Measurements from ENCODE around the gene KIFAP3. TPM values are rescaled to one million over a fixed set of nuclear protein-coding genes. Genes with fewer than 3 reads are reported as not detected.

KIFAP3 gene
- total RNA-seq, 1 donor from 2014 or later, result 7.7 TPM

GRCh38 chr1:169914531-169914930, 160.0 kb downstream of the KIFAP3 start:
- DNase-seq (ENCODE audit: low spot score), result no peak
- Histone ChIP-seq H3K4me2 (no peak overlapping the region), H3K27ac (no peak overlapping the region), H3F3A (ENCODE audit: low read depth) (no peaks in the 10 kb centered on the region), H3K9me3 (ENCODE audit: low read depth) (no peaks in the 10 kb centered on the region), H3K27me3 (no peaks in the 10 kb centered on the region), H3K9ac (no peak overlapping the region), H3K79me2 (ENCODE audit: low read depth) (no peaks in the 10 kb centered on the region), H3K4me3 (no peak overlapping the region), H2AFZ (replicated peaks) (no peak overlapping the region), H3K4me1 (no peaks in the 10 kb centered on the region), H3K36me3 (no peaks in the 10 kb centered on the region), H4K20me1 (ENCODE audit: low read depth) (no peaks in the 10 kb centered on the region)
- H3K4me3 Mint-ChIP-seq, result no peak overlapping the region
- no peaks in the 10 kb centered on the region for H3K9me3 Mint-ChIP-seq
- TF ChIP-seq CTCF (IDR thresholded peaks at IDR 0.05), result no peak
- no peak for TF ChIP-seq EZH2phosphoT487 (IDR thresholded peaks at IDR 0.05)
- no peak overlapping the region for H3K27ac Mint-ChIP-seq
- H3K36me3 Mint-ChIP-seq, result no peaks in the 10 kb centered on the region
- H3K4me1 Mint-ChIP-seq, result no peaks in the 10 kb centered on the region
- H3K27me3 Mint-ChIP-seq (ENCODE audit: insufficient read depth, low read depth), result peaks cover 3% of the 10 kb centered on the region

GRCh38 chr1:169909499-169909898, 165.0 kb downstream of the KIFAP3 start:
- no peak for DNase-seq (ENCODE audit: low spot score)
- Histone ChIP-seq H3K79me2 (ENCODE audit: low read depth) (no peaks in the 10 kb centered on the region), H3K27me3 (no peaks in the 10 kb centered on the region), H3F3A (ENCODE audit: low read depth) (no peaks in the 10 kb centered on the region), H2AFZ (replicated peaks) (no peak overlapping the region), H3K4me2 (no peak overlapping the region), H3K36me3 (no peaks in the 10 kb centered on the region), H3K4me1 (no peaks in the 10 kb centered on the region), H4K20me1 (ENCODE audit: low read depth) (no peaks in the 10 kb centered on the region), H3K9me3 (ENCODE audit: low read depth) (no peaks in the 10 kb centered on the region), H3K4me3 (no peak overlapping the region), H3K27ac (no peak overlapping the region), H3K9ac (no peak overlapping the region)
- no peak overlapping the region for H3K4me3 Mint-ChIP-seq
- no peak for TF ChIP-seq EZH2phosphoT487 (IDR thresholded peaks at IDR 0.05)
- no peak for TF ChIP-seq CTCF (IDR thresholded peaks at IDR 0.05)
- TF ChIP-seq EZH2 (IDR thresholded peaks at IDR 0.05), result no peak
- H3K27ac Mint-ChIP-seq, result no peak overlapping the region
- no peaks in the 10 kb centered on the region for H3K4me1 Mint-ChIP-seq
- H3K27me3 Mint-ChIP-seq (ENCODE audit: insufficient read depth, low read depth), result peaks cover 2% of the 10 kb centered on the region
- no peaks in the 10 kb centered on the region for H3K9me3 Mint-ChIP-seq
- no peaks in the 10 kb centered on the region for H3K36me3 Mint-ChIP-seq

GRCh38 chr1:169906938-169907337, 167.6 kb downstream of the KIFAP3 start:
- H3K9me3 Mint-ChIP-seq, result peaks cover 2% of the 10 kb centered on the region
- Histone ChIP-seq H3K27ac (no peak overlapping the region), H3F3A (ENCODE audit: low read depth) (no peaks in the 10 kb centered on the region), H2AFZ (replicated peaks) (no peak overlapping the region), H3K79me2 (ENCODE audit: low read depth) (no peaks in the 10 kb centered on the region), H3K9me3 (ENCODE audit: low read depth) (no peaks in the 10 kb centered on the region), H3K4me3 (no peak overlapping the region), H3K9ac (no peak overlapping the region), H3K36me3 (no peaks in the 10 kb centered on the region), H3K4me1 (no peaks in the 10 kb centered on the region), H3K4me2 (no peak overlapping the region), H4K20me1 (ENCODE audit: low read depth) (no peaks in the 10 kb centered on the region), H3K27me3 (no peaks in the 10 kb centered on the region)
- no peak overlapping the region for H3K27ac Mint-ChIP-seq
- no peaks in the 10 kb centered on the region for H3K36me3 Mint-ChIP-seq
- H3K4me1 Mint-ChIP-seq, result no peaks in the 10 kb centered on the region
- TF ChIP-seq EZH2 (IDR thresholded peaks at IDR 0.05) (no peak), EZH2phosphoT487 (IDR thresholded peaks at IDR 0.05) (no peak), CTCF (IDR thresholded peaks at IDR 0.05) (no peak)
- H3K27me3 Mint-ChIP-seq (ENCODE audit: insufficient read depth, low read depth), result no peaks in the 10 kb centered on the region
- no peak overlapping the region for H3K4me3 Mint-ChIP-seq
- DNase-seq (ENCODE audit: low spot score), result no peak

- Histone ChIP-seq H3K9ac (no peak overlapping the region), H3K4me2 (no peak overlapping the region), H3K9me3 (ENCODE audit: low read depth) (no peaks in the 10 kb centered on the region), H3K27me3 (no peaks in the 10 kb centered on the region), H3K79me2 (ENCODE audit: low read depth) (no peaks in the 10 kb centered on the region), H3K4me3 (no peak overlapping the region), H3K36me3 (no peaks in the 10 kb centered on the region), H3K27ac (no peak overlapping the region), H3F3A (ENCODE audit: low read depth) (no peaks in the 10 kb centered on the region), H2AFZ (replicated peaks) (no peak overlapping the region), H4K20me1 (ENCODE audit: low read depth) (no peaks in the 10 kb centered on the region), H3K4me1 (no peaks in the 10 kb centered on the region)
- no peak overlapping the region for H3K4me3 Mint-ChIP-seq
- H3K27me3 Mint-ChIP-seq (ENCODE audit: insufficient read depth, low read depth), result no peaks in the 10 kb centered on the region
- no peak for TF ChIP-seq EZH2phosphoT487 (IDR thresholded peaks at IDR 0.05)
- no peak for TF ChIP-seq EZH2 (IDR thresholded peaks at IDR 0.05)
- H3K36me3 Mint-ChIP-seq, result no peaks in the 10 kb centered on the region
- no peak for DNase-seq (ENCODE audit: low spot score)
- H3K9me3 Mint-ChIP-seq, result peaks cover 2% of the 10 kb centered on the region
- no peaks in the 10 kb centered on the region for H3K4me1 Mint-ChIP-seq
- no peak overlapping the region for H3K27ac Mint-ChIP-seq
Measured at GRCh38 chr1:169904834-169905233, 169.7 kb downstream of the KIFAP3 start.

Measured in neural progenitor cell (in vitro differentiated cells).